GM23338 (cell line): ENCODE results near the gene NAA80. TPM values are rescaled to one million over a fixed set of nuclear protein-coding genes. Genes with fewer than 3 reads are reported as not detected.
A peak's percentile ranks its signal among the peaks of the same experiment; 100 is the strongest.

Experiments used
- ATAC-seq: fragments of 200-7000 bp; cut with Tn5 transposase; 3 replicates; pipeline ENCODE4 v1.9.1; 2020
- DNase-seq: peaks from one replicate; pipeline ENCODE4 v3.0.0-alpha.2; 2015; ENCODE audit warnings: low spot score
- H2AFZ ChIP-seq: fragments of 200-600 bp; sonication (generic); 2 replicates; pipeline ENCODE4 v1.8.0; 2016; ENCODE audit warnings: antibody characterized with exemption, mild to moderate bottlenecking, moderate library complexity
- H3F3A ChIP-seq: fragments of 200-600 bp; sonication (generic); replicated peaks from 2 replicates; pipeline ENCODE4 v1.8.0; 2017; ENCODE audit warnings: antibody characterized with exemption, mixed run types, low read depth
- H3K27ac ChIP-seq: fragments of 200-600 bp; sonication (generic); 2 replicates; pipeline ENCODE4 v1.6.1; 2016; ENCODE audit warnings: low read depth
- H3K27me3 ChIP-seq: fragments of 200-600 bp; sonication (generic); 2 replicates; pipeline ENCODE4 v1.8.0; 2016; ENCODE audit warnings: mild to moderate bottlenecking, mixed run types, moderate library complexity; ENCODE audit not compliant: insufficient read depth
- H3K36me3 ChIP-seq: fragments of 200-600 bp; sonication (generic); 2 replicates; pipeline ENCODE4 v1.8.0; 2016; ENCODE audit warnings: mild to moderate bottlenecking; ENCODE audit not compliant: insufficient read depth
- H3K4me1 ChIP-seq: fragments of 200-600 bp; sonication (generic); 2 replicates; pipeline ENCODE4 v1.8.0; 2016; ENCODE audit warnings: mild to moderate bottlenecking, moderate library complexity; ENCODE audit not compliant: insufficient read depth
- H3K4me2 ChIP-seq: fragments of 200-600 bp; sonication (generic); 2 replicates; pipeline ENCODE4 v1.7.1; 2017; ENCODE audit warnings: mixed run types
- H3K4me3 ChIP-seq: fragments of 200-600 bp; sonication (generic); 2 replicates; pipeline ENCODE4 v1.6.1; 2016; ENCODE audit warnings: mixed run types
- H3K79me2 ChIP-seq: fragments of 200-600 bp; sonication (generic); replicated peaks from 2 replicates; pipeline ENCODE4 v1.8.0; 2017; ENCODE audit warnings: mild to moderate bottlenecking; ENCODE audit not compliant: insufficient read depth
- H3K9me2 ChIP-seq: fragments of 200-600 bp; sonication (generic); 2 replicates; pipeline ENCODE4 v1.8.0; 2017; ENCODE audit not compliant: insufficient read depth
- H4K20me1 ChIP-seq: fragments of 200-600 bp; sonication (generic); replicated peaks from 2 replicates; pipeline ENCODE4 v1.8.0; 2017; ENCODE audit warnings: mild to moderate bottlenecking; ENCODE audit not compliant: insufficient read depth
- H3K27ac Mint-ChIP-seq: 2 replicates; pipeline ENCODE4 v1.8.0; 2020; ENCODE audit warnings: inconsistent platforms, mild to moderate bottlenecking, moderate library complexity, mixed read lengths
- H3K27me3 Mint-ChIP-seq: 3 replicates; pipeline ENCODE4 v1.8.0; 2022; ENCODE audit warnings: low read depth, mild to moderate bottlenecking, moderate library complexity, mixed read lengths, inconsistent platforms; ENCODE audit not compliant: insufficient read depth, poor library complexity
- H3K36me3 Mint-ChIP-seq: 3 replicates; pipeline ENCODE4 v1.8.0; 2021; ENCODE audit warnings: low read depth, mild to moderate bottlenecking, inconsistent platforms, moderate library complexity, mixed read lengths
- H3K4me1 Mint-ChIP-seq: 3 replicates; pipeline ENCODE4 v1.8.0; 2020; ENCODE audit warnings: mild to moderate bottlenecking, inconsistent platforms, mixed read lengths
- H3K4me3 Mint-ChIP-seq: 3 replicates; pipeline ENCODE4 v1.8.0; 2021; ENCODE audit warnings: moderate library complexity, mild to moderate bottlenecking, inconsistent platforms, mixed read lengths
- H3K9me3 Mint-ChIP-seq: 3 replicates; pipeline ENCODE4 v1.8.0; 2020; ENCODE audit warnings: moderate library complexity, mild to moderate bottlenecking, inconsistent platforms, mixed read lengths
- ETS1 ChIP-seq: IDR thresholded peaks from 2 replicates; pipeline ENCODE4 v1.6.1; 2016; ENCODE audit warnings: antibody characterized with exemption
- EZH2phosphoT487 ChIP-seq: fragments of 200-600 bp; sonication (generic); IDR thresholded peaks from one replicate; pipeline ENCODE4 v1.8.1; 2018; ENCODE audit warnings: antibody characterized with exemption; ENCODE audit not compliant: unreplicated experiment
- JUNB ChIP-seq: IDR thresholded peaks from one replicate; pipeline ENCODE4 v1.6.1; 2016; ENCODE audit warnings: antibody characterized with exemption; ENCODE audit not compliant: unreplicated experiment
- POLR2AphosphoS5 ChIP-seq: IDR thresholded peaks from 2 replicates; pipeline ENCODE4 v1.6.1; 2016; ENCODE audit warnings: antibody characterized with exemption, low read depth
- REST ChIP-seq: IDR thresholded peaks from one replicate; pipeline ENCODE4 v1.6.1; 2018; ENCODE audit warnings: antibody characterized with exemption; ENCODE audit not compliant: unreplicated experiment
- STAT1 ChIP-seq: IDR thresholded peaks from one replicate; pipeline ENCODE4 v1.6.1; 2016; ENCODE audit warnings: antibody characterized with exemption; ENCODE audit not compliant: unreplicated experiment
- polyA plus RNA-seq: library from polyadenylated mRNA; unstranded; fragments of >200 nt; fragmentation: Nextera tagmentation; extraction: Ambion mirVana; gene quantifications from 2 replicates; pipeline ENCODE4 v1.2.1, GENCODE V29; 2016
- total RNA-seq: library from RNA; depleted of rRNA; stranded (reverse); fragments of >200 nt; shearing (Covaris generic); gene quantifications from 2 replicates; pipeline ENCODE4 v1.2.3, GENCODE V29; 2014
- TF ChIP-seq, protein P1 (sequence below), 2 experiments: fragments of 200-600 bp in 1 of 2; sonication (generic) in 1 of 2; conservative IDR thresholded peaks; 2 replicates each; pipeline versions ENCODE4 v1.5.1 to v1.6.1; 2016 to 2017; ENCODE audit warnings: antibody characterized with exemption in 2 of 2, low read depth in 2 of 2, mild to moderate bottlenecking in 2 of 2, moderate library complexity in 1 of 2

NAA80 gene
- total and polyA plus RNA-seq, 2 experiments from 2014 or later = 12.1 to 16.7 TPM

- peak; percentile 64 for TF ChIP-seq EZH2phosphoT487
- no peak for TF ChIP-seq REST
- TF ChIP-seq STAT1 = no peak
- TF ChIP-seq ETS1 = 0 out of 2 replicates have a peak, but pooled peaks have one; percentile 40
- TF ChIP-seq POLR2AphosphoS5 = peak; percentile 56; the same call in 1 of the 2 replicates
- no peak for TF ChIP-seq JUNB
- TF ChIP-seq, protein P1, sequence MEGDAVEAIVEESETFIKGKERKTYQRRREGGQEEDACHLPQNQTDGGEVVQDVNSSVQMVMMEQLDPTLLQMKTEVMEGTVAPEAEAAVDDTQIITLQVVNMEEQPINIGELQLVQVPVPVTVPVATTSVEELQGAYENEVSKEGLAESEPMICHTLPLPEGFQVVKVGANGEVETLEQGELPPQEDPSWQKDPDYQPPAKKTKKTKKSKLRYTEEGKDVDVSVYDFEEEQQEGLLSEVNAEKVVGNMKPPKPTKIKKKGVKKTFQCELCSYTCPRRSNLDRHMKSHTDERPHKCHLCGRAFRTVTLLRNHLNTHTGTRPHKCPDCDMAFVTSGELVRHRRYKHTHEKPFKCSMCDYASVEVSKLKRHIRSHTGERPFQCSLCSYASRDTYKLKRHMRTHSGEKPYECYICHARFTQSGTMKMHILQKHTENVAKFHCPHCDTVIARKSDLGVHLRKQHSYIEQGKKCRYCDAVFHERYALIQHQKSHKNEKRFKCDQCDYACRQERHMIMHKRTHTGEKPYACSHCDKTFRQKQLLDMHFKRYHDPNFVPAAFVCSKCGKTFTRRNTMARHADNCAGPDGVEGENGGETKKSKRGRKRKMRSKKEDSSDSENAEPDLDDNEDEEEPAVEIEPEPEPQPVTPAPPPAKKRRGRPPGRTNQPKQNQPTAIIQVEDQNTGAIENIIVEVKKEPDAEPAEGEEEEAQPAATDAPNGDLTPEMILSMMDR (conservative IDR thresholded peaks at IDR 0.05; ENCODE audit: low read depth in 2 of 2) = no peak
- Mint-ChIP-seq H3K27me3 (peaks cover 74% of the 10 kb centered on the region), H3K36me3 (no peaks in the 10 kb centered on the region; the same call in 2 of the 3 replicates), H3K4me1 (peaks cover 29% of the 10 kb centered on the region), H3K27ac (no peak within 1 kb of the TSS), H3K4me3 (peak within 1 kb of the TSS; percentile 67), H3K9me3 (peaks cover 3% of the 10 kb centered on the region; the same call in 1 of the 3 replicates)
- H3K9me2 ChIP-seq = no peaks in the 10 kb centered on the region
- H3K4me1 ChIP-seq = peaks cover 22% of the 10 kb centered on the region
- H2AFZ ChIP-seq = peak within 1 kb of the TSS; percentile 85
- H3K4me2 ChIP-seq = peak within 1 kb of the TSS; percentile 90
- H4K20me1 ChIP-seq = peaks cover 8% of the 10 kb centered on the region
- peaks cover 11% of the 10 kb centered on the region for H3K79me2 ChIP-seq
- H3K27me3 ChIP-seq = peaks cover 66% of the 10 kb centered on the region
- peak within 1 kb of the TSS; percentile 65 for H3K4me3 ChIP-seq
- no peaks in the 10 kb centered on the region for H3K36me3 ChIP-seq
- peaks cover 36% of the 10 kb centered on the region for H3F3A ChIP-seq
- H3K27ac ChIP-seq = no peak within 1 kb of the TSS
- DNase-seq (peak; percentile 76), ATAC-seq (peak; percentile 18)
Measured at GRCh38 chr3:50340448-50341329, 41.5 kb upstream of the NAA80 start, which contains the start of gene RASSF1. TSS of gene RASSF1 (minus strand) at chr3:50340836. CDS start at chr3:50340805, 31 bp downstream.
